Neutrophil (primary cell): ENCODE measurements around the gene PTPN11.
"Not testable (repeated sequence)": the region's sequence is repeated elsewhere in the genome, so short reads cannot be mapped to it uniquely, and the experiment has no call there.

Experiments
- H3K27ac ChIP-seq: fragments of 200-600 bp; sonication (generic); 2 replicates; pipeline ENCODE4 v1.5.1; 2016; ENCODE audit warnings: mild to moderate bottlenecking, moderate library complexity
- H3K27me3 ChIP-seq: fragments of 200-600 bp; sonication (generic); 2 replicates; pipeline ENCODE4 v1.6.0; 2016; ENCODE audit warnings: mild to moderate bottlenecking
- H3K36me3 ChIP-seq: fragments of 200-600 bp; sonication (generic); 2 replicates; pipeline ENCODE4 v1.5.1; 2017
- H3K4me1 ChIP-seq, 2 experiments: fragments of 200-600 bp in 1 of 2; sonication (generic) in 1 of 2; 1 replicate in 1 of 2; 2 replicates in 1 of 2; pipeline versions ENCODE4 v1.5.1 to v1.6.1; 2013 to 2016; ENCODE audit warnings: low read depth in 1 of 2, low read length in 1 of 2, mild to moderate bottlenecking in 1 of 2, moderate library complexity in 1 of 2; ENCODE audit not compliant: control insufficient read depth in 1 of 2, insufficient read depth in 1 of 2
- H3K4me3 ChIP-seq, 2 experiments: fragments of 200-600 bp in 1 of 2; sonication (generic) in 1 of 2; 1 replicate in 1 of 2; 2 replicates in 1 of 2; pipeline ENCODE4 v1.5.1; 2013 to 2016; ENCODE audit warnings: low read depth in 1 of 2, low read length in 1 of 2, mild to moderate bottlenecking in 1 of 2, moderate library complexity in 1 of 2
- H3K9me3 ChIP-seq: fragments of 200-600 bp; sonication (generic); 2 replicates; pipeline ENCODE4 v1.5.1; 2016
- CTCF ChIP-seq: fragments of 200-600 bp; sonication (generic); IDR thresholded peaks from 2 replicates; pipeline ENCODE4 v1.5.1; 2016; ENCODE audit warnings: antibody characterized with exemption

The PTPN11 gene

GRCh38 chr12:112389228-112389627, 29.5 kb upstream of the PTPN11 start:
- Histone ChIP-seq H3K36me3 (no peaks in the 10 kb centered on the region), H3K4me1 (peaks cover 11 to 15% of the 10 kb centered on the region in 2 experiments), H3K9me3 (no peaks in the 10 kb centered on the region), H3K27me3 (peaks cover 19% of the 10 kb centered on the region), H3K4me3 (no peak overlapping the region), H3K27ac (no peak overlapping the region)
- no peak for TF ChIP-seq CTCF

GRCh38 chr12:112389922-112390654, 28.7 kb upstream of the PTPN11 start:
- H3K27ac ChIP-seq, H3K36me3 ChIP-seq, H3K9me3 ChIP-seq, H3K4me3 ChIP-seq: not testable (repeated sequence)
- peaks cover 19% of the 10 kb centered on the region for H3K27me3 ChIP-seq
- H3K4me1 ChIP-seq = peaks cover 11 to 13% of the 10 kb centered on the region in 2 experiments

- Histone ChIP-seq H3K27me3 (peaks cover 13% of the 10 kb centered on the region), H3K36me3 (no peaks in the 10 kb centered on the region), H3K27ac (no peak overlapping the region), H3K4me3 (no peak overlapping the region), H3K9me3 (no peaks in the 10 kb centered on the region), H3K4me1 (no peaks in the 10 kb centered on the region)
- no peak for TF ChIP-seq CTCF
Observed at GRCh38 chr12:112393328-112393727, 25.4 kb upstream of the PTPN11 start.

GRCh38 chr12:112401054-112401453, 17.7 kb upstream of the PTPN11 start:
- no peaks in the 10 kb centered on the region for H3K9me3 ChIP-seq
- H3K27ac ChIP-seq = no peak overlapping the region
- H3K36me3 ChIP-seq = peaks cover 21% of the 10 kb centered on the region
- no peak for TF ChIP-seq CTCF
- H3K27me3 ChIP-seq = no peaks in the 10 kb centered on the region
- no peak overlapping the region for H3K4me3 ChIP-seq
- H3K4me1 ChIP-seq = no peaks in the 10 kb centered on the region

GRCh38 chr12:112401903-112402498, 16.7 kb upstream of the PTPN11 start:
- no peak overlapping the region for H3K4me3 ChIP-seq
- H3K27ac ChIP-seq = no peak overlapping the region
- H3K4me1 ChIP-seq = no peaks in the 10 kb centered on the region
- no peaks in the 10 kb centered on the region for H3K9me3 ChIP-seq
- peaks cover 30% of the 10 kb centered on the region for H3K36me3 ChIP-seq
- H3K27me3 ChIP-seq = no peaks in the 10 kb centered on the region
- no peak for TF ChIP-seq CTCF
